ENCODE measurements around the gene MATCAP1.

MATCAP1 gene

DNA sequence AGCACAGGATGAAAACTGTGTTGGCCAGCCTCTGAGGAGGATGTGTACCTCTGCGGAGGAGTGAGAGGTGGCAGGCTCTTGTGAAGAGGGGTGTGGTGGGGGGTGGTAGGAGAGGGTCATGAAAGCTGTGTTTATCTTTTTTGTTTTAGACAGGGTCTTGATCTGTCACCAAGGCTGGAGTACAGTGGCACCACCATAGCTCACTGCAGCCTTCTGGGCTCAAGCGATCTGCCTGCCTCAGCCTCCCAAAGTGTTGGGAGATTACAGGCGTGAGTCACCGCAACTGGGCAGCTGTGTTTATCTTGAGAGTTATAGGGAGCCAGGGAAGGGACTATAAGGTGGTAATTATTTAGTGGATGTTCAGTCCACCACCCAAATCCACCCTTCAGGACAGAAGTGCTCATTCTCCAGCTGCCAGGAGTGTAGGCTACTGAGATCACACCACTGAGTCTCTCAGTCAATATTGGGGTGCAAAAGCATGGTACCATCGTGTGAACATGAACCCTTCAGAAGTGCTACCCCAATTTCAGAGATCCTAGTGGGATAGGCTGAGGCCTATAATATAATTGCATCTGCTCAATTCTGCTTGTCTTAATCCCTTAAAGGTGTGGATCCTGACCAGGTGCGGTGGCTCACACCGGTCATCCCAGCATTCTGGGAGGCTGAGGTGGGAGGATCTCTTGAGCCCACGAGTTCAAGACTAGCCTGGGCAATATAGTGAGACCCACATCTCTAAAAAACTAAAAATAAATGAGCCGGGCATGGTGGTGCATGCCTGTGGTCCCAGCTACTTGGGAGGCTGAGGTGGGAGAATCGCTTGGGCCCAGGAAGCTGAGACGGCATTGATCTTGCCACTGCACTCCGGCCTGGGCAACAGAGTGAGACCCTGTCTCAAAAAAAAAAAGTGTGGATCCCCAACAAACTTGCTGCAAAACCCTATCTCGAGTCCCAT, 7.0 kb upstream of the MATCAP1 start:
- DNase-seq = no peak

- DNase-seq = no peak
These were observed 6.3 kb upstream of the MATCAP1 start, which contains the start of gene EXOC3L1 for GRCh38 chr16:67190041-67190440. EXOC3L1 (minus strand) TSS chr16:67190136; CDS start chr16:67189676, 460 bp downstream.

DNA sequence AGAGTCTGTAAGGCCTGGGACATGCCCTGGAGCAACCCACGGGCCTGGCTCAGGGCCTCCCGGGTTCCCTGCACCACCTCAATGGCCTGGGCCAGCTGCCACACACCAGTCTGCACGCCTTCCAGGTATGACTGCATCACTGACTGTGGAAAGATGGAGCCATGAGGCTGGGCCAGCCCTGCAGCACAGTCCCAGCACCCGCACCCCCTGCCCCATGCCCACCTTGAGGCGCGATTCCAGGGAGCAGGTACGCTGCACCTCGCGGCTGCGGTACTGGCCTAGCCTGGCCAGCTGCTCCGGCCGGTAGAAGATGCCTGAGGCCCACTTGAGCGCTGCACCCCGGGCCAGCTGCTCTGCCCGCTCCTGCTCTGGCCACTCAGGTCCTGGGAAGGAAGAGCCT, 5.0 kb upstream of the MATCAP1 start:
- DNase-seq = no peak

DNA sequence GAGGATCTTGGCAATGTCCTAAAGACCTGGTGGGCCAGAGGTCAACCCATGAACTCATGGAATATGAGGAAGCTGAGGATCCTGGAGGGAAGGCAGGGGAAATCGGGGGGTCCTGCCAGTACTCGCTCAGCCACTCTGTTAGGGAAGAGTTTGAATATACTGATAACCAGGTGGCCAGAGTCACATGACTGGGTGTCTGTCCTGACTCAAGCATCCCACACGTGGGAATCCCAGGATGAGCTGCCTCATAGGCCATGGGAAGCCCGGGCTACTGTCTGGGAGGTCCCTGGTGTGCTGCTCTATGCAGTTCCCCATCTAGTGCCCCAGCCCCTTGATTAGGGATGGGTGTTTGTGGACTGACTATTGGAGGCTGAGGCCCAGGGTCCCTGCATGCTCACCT, 4.6 kb upstream of the MATCAP1 start:
- DNase-seq = peak; percentile 25

- DNase-seq = no peak
These were observed 3.6 kb upstream of the MATCAP1 start for GRCh38 chr16:67187175-67187890.

GRCh38 chr16:67186550-67186950, 2.8 kb upstream of the MATCAP1 start:
- no peak for DNase-seq

- DNase-seq = no peak
These were observed 1.9 kb upstream of the MATCAP1 start for GRCh38 chr16:67185651-67186134.

GRCh38 chr16:67184995-67185650, 1.4 kb upstream of the MATCAP1 start:
- DNase-seq = peak; percentile 93

DNA sequence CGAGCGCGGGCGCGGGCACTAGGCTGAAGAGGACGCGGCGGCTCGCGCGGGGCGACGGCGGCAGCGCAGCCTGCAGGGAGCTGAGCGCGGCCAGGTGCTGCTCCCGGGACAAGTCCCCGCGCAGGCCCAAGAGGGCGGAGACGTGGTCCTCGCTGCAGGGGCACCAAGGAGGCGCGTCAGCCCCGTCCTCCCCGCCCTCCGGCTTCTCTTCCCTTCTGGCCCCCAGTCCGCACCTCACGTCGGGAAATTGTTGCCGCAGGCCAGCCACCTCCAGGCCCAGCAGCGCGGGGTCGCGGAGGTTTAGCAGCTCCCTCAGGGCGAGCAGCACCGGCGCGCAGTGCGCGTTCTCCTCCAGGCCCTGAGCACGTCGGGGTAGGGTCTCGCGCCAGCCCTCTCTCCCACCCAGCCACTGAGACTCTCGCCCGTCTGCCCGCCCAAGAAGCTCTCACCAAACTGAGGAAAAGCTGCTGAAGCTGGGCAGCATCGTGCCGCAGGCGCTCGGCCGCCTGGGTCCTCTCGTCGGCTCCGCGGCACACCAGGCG, 761 bp upstream of the MATCAP1 start:
- DNase-seq = no peak

DNA sequence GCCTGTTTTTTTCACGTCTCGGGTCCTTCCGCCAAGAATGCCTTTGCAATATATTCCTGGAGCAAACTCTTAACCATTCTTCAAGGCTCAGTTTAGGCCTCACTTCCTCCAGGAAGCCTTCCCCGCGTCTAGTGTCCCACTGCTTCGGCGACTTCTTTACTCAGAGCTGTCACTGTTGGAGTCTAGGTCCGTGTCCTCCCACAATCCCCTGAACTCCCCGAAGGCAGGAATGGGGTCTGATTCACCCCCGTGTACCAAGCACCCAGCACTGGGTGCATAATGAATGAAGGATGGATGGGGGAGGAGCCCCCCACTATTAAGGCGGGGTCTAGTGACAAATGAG, 508 bp downstream of the MATCAP1 start:
- no peak for DNase-seq

GRCh38 chr16:67182288-67182687, 1.5 kb downstream of the MATCAP1 start:
- no peak for DNase-seq

DNA sequence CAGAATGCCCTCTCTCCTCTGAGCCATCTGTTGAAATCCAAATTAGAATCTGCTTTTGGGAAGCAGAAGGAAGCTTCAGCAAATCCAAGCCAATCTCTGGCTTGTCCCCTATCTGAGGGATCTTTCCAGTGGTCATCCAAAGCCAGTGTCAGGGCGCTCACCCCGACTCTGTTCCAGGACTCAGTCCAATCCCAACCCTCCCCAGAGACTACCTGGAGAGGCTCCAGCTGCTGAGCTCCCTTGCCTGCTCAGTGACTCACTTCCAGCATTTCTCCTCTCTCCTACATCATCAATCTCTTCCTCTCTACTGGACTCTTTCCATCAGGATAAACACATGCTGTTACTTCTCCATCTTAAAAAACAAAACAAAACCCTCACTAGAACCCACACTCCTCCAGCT, 2.4 kb downstream of the MATCAP1 start:
- no peak for DNase-seq

DNA sequence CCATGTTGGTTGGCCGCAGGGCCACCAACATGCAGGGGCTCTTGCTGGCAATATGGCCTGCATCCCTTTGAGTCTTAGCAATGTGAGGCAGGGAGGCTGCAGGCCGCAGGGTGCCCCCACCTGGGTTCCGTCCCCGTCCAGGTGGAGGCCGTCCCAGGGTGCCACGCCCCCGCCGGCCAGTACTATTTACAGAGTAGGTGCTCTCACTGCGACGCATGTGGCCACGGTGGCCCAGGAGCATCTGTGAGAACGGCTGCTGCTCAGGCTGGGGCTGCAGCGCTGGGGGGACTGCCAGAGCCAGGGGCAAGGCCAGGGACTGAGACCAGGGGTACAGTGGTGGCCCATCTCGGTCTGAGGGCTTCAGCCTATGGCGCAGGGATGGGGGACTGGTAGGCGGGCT, 3.6 kb downstream of the MATCAP1 start:
- no peak for DNase-seq

- DNase-seq = no peak
These were observed 4.2 kb downstream of the MATCAP1 start for GRCh38 chr16:67179421-67180080.

DNA sequence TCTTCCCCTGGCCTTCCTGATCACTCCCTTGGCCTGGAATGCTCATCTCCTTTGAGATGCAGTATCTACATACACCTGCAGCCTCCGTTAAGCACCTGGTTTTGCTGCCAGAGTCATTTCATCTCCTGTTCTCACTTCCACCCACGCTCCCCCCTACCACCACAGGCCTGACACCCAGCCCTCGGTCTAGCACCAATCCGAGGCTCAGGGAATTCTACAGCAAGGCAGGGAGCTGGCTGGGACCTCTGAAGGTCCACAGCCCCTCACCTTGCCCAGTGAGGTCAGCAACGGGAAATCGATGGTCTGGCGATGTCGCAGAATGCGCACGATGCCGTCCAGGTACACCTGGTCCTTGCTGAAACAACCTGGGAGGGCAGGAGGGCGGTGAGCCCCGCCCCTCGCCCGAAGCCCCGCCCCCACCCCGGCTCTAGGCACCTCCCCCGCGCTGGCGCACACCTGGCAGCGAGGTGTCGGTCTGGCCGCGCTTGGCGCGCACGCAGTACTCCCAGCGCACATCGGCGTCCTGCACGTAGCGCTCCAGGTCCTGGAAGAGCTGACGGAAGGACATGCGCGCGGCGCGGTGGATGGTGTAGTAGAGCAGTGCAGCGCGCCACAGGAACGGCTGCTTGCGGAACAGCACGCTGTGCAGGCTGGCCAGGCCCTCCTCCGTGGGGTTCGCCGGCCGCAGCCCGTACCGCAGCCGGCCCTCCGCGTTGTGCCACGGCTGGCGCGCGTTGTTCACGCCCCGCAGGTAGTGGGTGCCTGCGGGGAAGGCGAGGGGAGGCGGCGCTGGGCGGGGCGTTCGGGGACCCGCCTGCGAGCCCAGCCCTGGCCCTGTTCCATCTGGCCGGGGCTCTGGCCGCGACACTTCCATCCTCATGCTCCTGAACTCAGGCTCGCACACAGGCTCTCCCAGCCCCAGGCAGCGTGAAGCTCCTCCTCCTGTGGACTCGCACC, 5.7 kb downstream of the MATCAP1 start:
- DNase-seq = peak; percentile 62

DNA sequence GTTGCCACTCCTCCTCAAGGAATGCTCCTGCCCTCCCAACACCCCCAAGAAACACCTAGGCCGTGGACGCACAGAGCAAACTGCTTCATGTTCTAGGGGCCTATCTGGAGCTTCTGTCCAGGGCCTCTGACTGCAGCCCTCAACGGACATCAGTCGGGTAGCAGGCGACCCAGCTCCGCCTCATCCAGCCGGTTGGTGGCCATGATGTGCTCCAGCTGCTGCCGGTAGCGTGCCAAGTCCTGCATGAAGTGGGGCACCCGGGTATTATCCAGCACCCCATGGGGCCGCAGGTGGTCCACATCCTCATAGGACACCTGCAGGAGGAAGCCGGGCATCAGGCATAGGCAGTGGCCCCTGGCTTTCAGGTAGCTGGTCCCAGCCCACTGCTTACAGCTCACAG, 7.1 kb downstream of the MATCAP1 start:
- DNase-seq = no peak

DNA sequence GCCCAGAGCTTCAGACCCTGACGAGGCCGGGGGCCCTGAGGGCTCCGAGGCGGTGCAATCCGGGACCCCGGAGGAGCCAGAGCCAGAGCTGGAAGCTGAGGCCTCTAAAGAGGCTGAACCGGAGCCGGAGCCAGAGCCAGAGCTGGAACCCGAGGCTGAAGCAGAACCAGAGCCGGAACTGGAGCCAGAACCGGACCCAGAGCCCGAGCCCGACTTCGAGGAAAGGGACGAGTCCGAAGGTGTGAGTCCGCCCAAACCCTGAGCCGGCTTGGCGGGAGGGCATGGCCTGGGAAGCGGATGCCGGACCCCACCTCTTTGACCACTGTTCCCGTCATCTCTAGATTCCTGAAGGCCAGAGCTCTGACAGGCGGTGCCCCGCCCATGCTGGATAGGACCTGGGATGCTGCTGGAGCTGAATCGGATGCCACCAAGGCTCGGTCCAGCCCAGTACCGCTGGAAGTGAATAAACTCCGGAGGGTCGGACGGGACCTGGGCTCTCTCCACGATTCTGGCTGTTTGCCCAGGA, 9.0 kb downstream of the MATCAP1 start:
- DNase-seq = no peak

- DNase-seq = peak; percentile 73
These were observed 9.7 kb downstream of the MATCAP1 start for GRCh38 chr16:67173808-67174705.

DNA sequence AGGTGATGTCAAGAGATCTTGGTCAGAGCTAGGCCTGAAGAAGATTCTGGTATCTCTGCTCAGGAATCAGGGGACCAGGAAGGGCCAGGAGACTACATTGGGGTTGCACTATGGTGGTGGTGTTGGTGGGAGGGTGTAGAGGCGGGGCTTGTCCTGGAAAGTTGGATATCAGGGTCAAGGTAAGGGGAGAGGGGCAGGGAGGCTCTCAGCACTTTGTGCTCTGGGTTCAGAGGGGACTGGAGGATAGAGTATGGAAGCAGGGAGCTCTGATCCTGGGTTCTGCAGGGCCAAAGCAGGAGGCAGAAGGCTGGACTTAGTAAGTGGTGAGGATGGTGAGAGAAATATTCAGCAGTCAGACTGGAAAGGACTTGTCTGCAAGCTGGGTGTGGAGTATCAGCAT, 10.4 kb downstream of the MATCAP1 start:
- no peak for DNase-seq
